ENCODE data around the gene ANG. TPM values are rescaled to one million over a fixed set of nuclear protein-coding genes. Genes with fewer than 3 reads are reported as not detected.

Gene ANG
- total and polyA plus RNA-seq, 10 of the 15 experiments (the other 5 are each of a cell fraction or from before 2014, with no cell fraction given), result 1.0 to 5.9 (median 2.2) TPM

DNA sequence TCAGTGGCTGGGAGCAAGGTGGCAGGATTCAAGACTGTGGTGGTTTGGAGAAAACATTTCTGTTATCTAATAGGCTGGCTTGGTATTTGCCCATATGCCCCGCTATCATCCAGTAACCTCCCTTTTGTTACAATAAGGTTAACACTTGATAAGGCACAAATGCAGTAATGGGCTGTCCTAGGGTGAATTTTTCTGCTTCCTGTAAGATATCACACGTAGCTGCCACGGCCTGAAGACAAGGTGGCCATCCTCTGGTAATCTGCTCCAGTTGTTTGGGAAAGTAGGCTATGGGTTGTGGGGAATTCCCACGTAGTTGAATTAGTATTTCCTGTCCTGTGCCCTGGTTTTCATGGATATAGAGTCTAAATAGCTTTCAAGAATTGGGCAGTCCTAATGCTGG, 23.1 kb downstream of the ANG start:
- ChIA-PET RAD21 (ENCODE audit: unreplicated experiment) (no interaction called here), SMC1A (ENCODE audit: uncharacterized antibody, unreplicated experiment) (no interaction called here), POLR2A (no interaction called here), CTCF (no interaction called here)
- intact Hi-C loops (cut with micrococcal nuclease; ENCODE audit: unreplicated experiment), result no loop called here
- FAIRE-seq (no peak), DNase-seq (ENCODE audit: low read depth, low spot score) (no peak), ATAC-seq (no peak)
- H4K20me1 ChIP-seq (ENCODE audit: control insufficient read depth, insufficient read depth), result no peaks in the 10 kb centered on the region
- H3K4me3 ChIP-seq, result no peak overlapping the region
- WGBS (ENCODE audit: insufficient coverage, insufficient replicate concordance, low lambda C conversion rate, missing lambda C conversion rate), result 24% methylated on average over 4 of the region's 4 CpGs
- H3K36me3 ChIP-seq (ENCODE audit: control insufficient read depth in 2 of 2, insufficient read depth in 2 of 2, low read length in 1 of 2), result no peaks in the 10 kb centered on the region
- no TSS peak for BruUV-seq (replicated peaks)
- no peaks in the 10 kb centered on the region; the same call in 2 of the 3 replicates for H3K9me3 ChIP-seq (replicated peaks; ENCODE audit: control insufficient read depth, insufficient read depth, low read length)
- no peak overlapping the region for H2AFZ ChIP-seq (ENCODE audit: control insufficient read depth, low read depth, low read length)
- H3K79me2 ChIP-seq (ENCODE audit: control insufficient read depth, insufficient read depth, low read length), result no peaks in the 10 kb centered on the region
- no peak overlapping the region for H3K9ac ChIP-seq (ENCODE audit: control insufficient read depth, insufficient read depth, low read length)
- H3K4me1 ChIP-seq (ENCODE audit: control insufficient read depth, insufficient read depth, low read length), result no peaks in the 10 kb centered on the region
- H3K4me2 ChIP-seq (ENCODE audit: control insufficient read depth, insufficient read depth), result no peak overlapping the region
- no peaks in the 10 kb centered on the region for H3K27me3 ChIP-seq (replicated peaks in 1 of 2; ENCODE audit: control insufficient read depth in 2 of 2, insufficient read depth in 2 of 2, low read length in 1 of 2)
- H3K27ac ChIP-seq (ENCODE audit: control insufficient read depth, insufficient read depth), result no peak overlapping the region
- in situ Hi-C loops (cut with MboI), result no loop called here
- TF ChIP-seq PKNOX1 (IDR thresholded peaks at IDR 0.05) (no peak), MEF2B (IDR thresholded peaks at IDR 0.05; ENCODE audit: partially characterized antibody, poor library complexity, severe bottlenecking) (no peak), HDGF (IDR thresholded peaks at IDR 0.05) (no peak), MTA3 (IDR thresholded peaks at IDR 0.05; ENCODE audit: borderline replicate concordance, low read length) (no peak), E2F8 (IDR thresholded peaks at IDR 0.05; ENCODE audit: low read depth, partially characterized antibody) (no peak), BCL3 (IDR thresholded peaks at IDR 0.05; ENCODE audit: borderline replicate concordance, insufficient read depth, low read depth, low read length, poor library complexity, severe bottlenecking) (no peak)
